NCI-H1417 (cell line): ENCODE data around the gene A4GNT.

Source experiments
- DNase-seq, 3 experiments: peaks; one replicate each; lab custom pipeline; 2025; lab: John Stamatoyannopoulos, UW

The A4GNT gene

GRCh38 chr3:138078901-138079344, 53.3 kb downstream of the A4GNT start:
- DNase-seq = no peak

DNA sequence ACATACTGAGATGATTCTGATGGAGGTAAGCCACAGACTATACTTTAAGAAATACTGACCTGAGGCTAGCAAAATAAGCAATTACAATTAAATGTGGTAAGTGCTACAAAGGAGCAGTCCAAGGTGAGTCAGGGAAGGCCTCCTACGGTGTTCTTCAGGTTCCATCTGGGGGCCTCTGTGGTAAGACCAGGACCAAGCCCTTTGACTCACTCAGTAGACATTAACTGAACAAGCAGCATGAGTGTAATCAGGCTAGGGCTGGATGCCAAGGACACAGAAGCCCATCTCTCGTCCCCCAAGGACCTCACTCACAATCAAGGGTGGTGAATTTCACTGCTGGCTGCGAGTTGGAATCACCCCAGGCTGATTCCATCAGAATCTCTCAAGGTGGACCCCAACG, 54.1 kb downstream of the A4GNT start:
- no peak for DNase-seq
